HG03521 (cell line): ENCODE results near the gene RPH3AL.

ENCODE experiments used
- ATAC-seq: cut with Tn5 transposase; IDR thresholded peaks from one replicate; pipeline ENCODE4 v1.9.1; 2021; ENCODE audit warnings: mild to moderate bottlenecking, moderate library complexity; ENCODE audit not compliant: unreplicated experiment

RPH3AL gene

GRCh38 chr17:337022-337420, 15.6 kb downstream of the RPH3AL start:
- no peak for ATAC-seq

GRCh38 chr17:336110-337021, 16.2 kb downstream of the RPH3AL start:
- ATAC-seq, result no peak

DNA sequence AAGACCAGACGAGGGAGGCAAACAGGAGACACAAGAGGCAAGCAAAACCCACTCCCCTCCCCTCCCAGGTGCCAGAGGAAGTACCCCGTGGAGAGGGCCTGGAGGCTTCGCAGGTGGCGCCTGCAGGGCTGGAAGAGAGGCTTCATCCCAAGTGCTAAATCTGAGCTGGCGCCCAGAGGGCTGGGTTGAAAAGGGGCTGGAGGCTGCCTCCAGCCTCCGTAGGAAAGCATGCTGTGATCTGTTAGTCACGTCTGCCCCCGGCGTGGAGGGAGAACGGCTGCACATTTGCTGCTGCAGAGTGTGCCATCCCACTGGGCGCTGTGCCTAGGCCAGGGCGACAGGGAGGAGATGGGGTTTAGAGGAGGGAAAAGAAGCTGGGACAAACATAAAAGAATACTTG, 16.9 kb downstream of the RPH3AL start:
- no peak for ATAC-seq

DNA sequence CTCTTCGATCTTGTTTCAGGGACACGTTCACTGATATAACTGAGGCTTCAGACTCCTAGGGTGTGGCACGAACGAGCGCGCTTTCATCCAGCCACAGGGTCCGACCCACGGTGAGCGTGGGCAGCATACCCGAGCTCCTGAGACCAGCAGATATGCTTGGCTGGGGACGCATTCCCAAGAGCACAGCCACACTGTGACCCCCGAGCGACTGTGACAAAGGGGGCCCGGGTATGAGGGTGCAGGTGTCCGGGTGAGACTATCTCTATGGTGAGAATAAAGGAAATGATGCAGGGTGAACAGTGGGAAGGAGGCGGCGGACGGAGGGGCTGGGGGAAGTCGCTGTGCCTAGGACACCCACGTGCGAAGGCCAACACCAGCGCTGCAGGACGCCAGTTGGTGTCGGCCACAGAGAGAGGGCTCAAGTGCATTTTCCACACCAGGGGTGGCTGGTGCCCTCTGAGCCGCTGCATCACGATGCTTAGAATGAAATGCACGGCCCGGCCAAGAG, 17.6 kb downstream of the RPH3AL start:
- no peak for ATAC-seq

- ATAC-seq, result no peak
Measured at GRCh38 chr17:333626-334396, 18.8 kb downstream of the RPH3AL start.

- no peak for ATAC-seq
Measured at GRCh38 chr17:332558-333322, 19.9 kb downstream of the RPH3AL start.

DNA sequence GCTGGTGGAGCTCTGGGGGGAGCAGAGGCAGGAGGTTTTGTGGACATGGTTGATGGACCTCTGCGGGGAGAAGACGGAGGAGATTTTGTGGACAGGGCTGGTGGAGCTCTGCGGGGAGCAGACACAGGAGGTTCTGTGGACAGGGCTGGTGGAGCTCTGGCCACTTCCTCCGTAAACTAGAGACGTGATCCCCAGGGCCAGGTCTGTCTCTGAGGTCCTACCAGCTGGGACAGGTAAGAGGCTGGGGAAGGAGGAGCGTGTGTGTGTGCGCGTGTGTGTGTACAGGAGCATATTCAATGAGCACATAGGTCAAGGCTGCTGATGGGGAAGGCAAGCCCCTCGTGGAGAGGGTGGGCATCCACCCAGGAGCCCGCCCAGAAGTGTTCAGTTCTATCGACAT, 20.6 kb downstream of the RPH3AL start:
- ATAC-seq, result no peak

GRCh38 chr17:330993-331701, 21.5 kb downstream of the RPH3AL start:
- no peak for ATAC-seq

DNA sequence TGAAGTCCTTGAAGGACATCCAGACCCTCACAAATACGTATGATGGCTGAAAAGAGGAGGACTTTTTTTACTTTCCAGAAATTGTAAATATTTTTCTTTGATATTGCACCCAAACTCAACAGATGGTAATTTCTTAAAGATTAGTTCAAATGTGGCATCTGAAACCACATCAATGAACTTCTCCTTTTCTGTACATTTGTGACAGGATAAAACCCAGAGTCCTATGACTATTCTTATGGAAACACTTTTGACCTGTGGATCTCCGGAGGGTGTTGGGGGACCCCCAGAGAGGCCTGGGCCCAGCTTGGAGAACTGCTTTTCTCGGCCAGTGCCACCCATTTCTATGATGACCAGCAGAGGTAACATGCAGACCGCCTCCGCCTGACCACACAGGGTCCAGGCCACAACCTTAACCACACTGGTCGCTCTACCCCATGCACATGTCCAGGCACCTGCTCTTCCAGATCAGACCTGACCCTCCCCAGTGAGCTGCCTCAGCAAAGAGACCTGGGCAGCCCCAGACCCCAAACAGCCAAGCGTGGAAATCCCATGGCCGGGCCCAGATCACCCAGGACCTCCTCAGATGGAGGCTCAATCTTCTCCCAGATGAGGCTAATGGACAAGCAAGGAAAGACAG, 22.7 kb downstream of the RPH3AL start:
- no peak for ATAC-seq

DNA sequence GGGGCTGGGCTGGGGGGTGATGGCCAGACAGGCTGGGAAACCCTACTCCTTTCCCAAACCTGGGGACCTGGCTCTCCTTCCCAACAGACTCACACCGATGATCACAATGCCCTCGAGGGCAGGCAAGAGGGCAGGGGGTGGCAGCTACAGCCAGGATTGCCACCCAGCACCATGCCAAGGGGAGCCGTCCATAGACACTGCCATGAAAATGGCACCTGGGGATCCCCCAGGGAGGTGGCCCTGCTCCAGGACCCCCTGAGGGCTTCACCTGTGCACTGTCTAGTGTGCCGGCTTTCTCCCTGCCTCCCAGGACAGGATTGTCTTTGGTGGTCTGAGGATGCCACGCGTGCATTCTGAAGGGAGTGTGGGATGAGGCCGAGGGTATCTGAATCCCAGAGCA, 24.6 kb downstream of the RPH3AL start:
- no peak for ATAC-seq

DNA sequence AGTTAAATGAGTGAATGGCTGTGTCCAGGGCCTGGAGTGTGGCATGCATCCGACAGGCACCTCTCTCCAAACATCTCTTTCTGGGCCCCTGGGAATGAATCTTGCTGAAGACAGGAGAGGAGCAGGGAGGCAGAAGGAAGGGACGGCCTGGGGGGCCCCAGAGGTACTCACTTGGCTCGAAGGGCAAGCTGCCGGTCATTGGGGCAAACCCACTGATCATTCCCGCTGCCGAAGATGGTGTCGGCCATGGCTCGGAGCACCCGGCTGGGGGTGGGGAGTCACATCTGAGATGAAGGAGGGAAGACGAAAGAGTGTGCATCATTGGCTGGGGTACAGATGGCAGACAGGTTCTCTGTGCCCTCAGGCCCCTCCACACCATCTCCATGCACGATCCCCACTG, 25.3 kb downstream of the RPH3AL start:
- ATAC-seq, result no peak

DNA sequence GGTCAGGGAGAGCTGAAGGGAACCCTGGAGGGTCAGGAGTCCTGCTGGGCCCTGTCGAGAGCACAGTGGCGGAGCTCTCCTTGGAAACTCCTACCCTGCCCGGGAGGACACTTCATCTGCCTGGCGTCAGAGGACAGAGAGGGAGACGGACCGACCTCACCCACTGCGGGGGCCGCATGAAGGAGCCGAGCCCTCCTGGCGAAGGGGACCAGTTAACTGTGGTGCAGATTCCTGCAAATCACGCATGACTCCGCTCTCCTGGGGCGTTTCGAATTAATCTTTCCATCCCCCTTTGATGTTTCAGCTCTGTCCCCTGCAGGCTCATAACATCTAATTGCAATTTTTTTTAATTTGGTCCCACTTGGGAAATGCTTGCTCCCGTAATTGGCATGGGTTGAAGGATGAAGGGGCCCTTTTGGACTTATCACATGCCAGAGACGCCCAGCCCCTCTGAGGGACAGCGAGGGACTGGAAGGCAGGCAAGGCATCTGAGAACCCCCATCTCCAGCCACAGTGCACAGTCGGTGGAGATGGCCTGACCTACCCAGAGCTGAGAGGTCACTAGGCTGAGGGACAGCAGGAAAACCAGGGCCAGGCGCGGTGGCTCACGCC, 26.5 kb downstream of the RPH3AL start:
- no peak for ATAC-seq

DNA sequence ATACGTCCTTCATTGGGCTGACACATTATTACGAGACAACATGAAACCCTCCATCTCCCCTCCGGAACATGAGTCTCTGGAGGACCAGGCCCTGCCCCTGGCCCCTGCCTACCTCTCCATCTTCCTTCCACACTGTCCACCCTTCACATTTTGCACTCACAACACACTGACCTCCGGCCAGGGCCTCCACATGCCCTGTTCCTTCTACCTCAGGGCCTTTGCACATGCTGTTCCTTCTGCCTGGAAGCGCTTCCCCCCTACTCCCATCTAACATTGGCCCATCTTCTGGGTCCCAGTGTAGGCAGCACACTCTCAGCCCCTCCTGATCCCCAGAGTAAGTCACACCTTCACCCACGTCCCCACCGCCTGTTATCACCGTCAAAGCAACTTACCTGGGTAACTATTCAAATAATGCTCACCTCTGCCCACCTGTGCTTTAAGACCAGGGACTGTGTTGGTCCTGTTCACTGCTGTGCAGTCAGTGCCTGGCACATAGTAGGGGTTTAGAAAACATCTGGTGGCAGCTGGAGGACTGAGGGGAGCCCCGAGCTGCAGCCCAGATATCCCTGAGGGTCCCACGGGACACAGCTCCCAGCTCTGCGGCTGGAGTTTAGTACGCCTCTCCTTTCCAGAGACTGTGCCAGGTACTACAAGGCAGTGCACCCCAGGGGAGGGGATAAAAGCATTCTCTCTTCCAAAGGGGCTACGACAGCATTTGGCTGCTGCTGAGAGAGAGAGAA, 27.2 kb downstream of the RPH3AL start:
- no peak for ATAC-seq

DNA sequence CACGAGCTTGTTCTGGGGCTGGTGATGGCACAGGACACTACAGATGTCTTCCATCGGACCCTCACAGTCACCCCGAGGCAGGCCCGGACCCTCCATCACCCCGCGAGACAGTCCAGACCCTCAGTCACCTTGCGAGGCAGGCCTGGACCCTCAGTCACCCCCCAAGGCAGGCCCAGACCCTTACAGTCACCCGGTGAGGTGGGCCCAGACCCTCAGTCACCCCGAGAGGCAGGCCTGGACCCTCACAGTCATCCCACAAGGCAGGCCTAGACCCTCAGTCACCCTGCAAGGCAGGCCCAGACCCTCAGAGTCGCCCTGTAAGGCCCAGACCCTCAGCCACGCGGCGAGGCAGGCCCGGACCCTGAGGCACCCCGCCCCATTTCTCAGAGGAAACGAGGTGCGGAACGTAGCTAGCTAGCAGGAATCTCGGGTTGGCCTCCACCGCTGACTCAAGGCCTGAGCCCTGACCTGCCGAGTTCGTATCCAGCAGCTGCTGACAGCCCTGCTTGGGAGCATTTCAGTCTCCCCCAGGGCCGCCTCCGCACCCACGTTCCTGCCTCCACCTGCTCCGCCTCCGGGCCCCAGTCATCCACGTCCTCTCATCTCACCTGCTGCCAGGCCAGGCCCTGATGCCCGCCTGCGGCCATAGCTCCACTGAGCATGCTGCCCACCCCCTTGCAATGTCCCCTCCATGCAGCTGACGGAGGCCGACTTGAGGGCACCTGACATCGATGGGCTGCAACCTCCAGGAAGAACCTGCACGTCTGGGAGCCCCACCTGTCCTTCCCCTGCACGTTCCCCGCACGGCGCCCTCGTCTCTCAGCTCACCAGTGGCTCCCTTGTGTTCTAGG, 28.7 kb downstream of the RPH3AL start:
- no peak for ATAC-seq

- no peak for ATAC-seq
Measured at GRCh38 chr17:323181-323580, 29.4 kb downstream of the RPH3AL start.

DNA sequence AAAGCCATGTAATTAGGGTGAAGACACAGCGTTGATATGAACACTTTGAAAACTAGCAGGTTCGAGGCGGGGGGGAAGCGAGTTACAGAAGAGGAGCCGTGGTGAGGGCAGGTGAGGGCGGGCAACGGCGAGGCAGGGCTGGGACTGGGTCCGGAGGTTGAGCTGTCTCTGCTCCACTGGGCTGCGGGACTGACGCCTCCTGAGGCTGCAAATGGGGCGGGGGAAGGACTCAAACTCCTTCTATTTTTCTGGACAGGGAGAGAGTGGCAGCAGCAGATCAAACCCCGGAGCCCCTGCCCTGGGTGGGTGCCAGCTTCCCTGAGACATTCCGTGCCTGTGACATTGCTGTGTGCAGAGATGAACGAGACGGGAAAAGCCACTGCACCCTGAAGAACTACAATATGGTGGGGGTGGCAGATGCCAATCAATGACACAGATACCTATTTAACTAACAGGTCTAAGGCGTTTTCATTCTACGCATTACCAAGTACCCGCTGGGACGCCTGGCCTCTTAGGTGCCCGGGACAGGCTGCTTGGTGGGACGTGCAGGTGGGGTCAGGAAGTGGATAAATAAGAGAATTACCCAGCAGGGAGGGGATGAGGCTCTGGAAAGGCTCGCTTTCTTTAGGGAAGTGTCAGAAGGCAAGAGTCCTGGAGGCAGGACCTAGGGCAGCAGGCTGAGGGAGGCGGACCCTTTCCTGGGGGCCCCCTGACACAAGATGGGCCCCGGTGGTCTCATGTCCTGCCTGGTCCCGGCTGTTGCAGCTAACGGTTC, 30.4 kb downstream of the RPH3AL start:
- no peak for ATAC-seq

- ATAC-seq, result no peak
Measured at GRCh38 chr17:321386-321941, 31.1 kb downstream of the RPH3AL start.
